OCI-LY7 (cell line): ENCODE measurements around the gene SIGLEC6.

Experiments used
- EZH2phosphoT487 ChIP-seq: fragments of 200-600 bp; sonication (generic); IDR thresholded peaks from 2 replicates; pipeline ENCODE4 v1.6.1; 2018; ENCODE audit warnings: low read depth, borderline replicate concordance, mild to moderate bottlenecking, mixed run types, antibody characterized with exemption, low read length, moderate library complexity, mixed read lengths
- TF ChIP-seq, protein P1 (sequence below): fragments of 200-600 bp; sonication (generic); conservative IDR thresholded peaks from 2 replicates; pipeline ENCODE4 v1.5.1; 2014; ENCODE audit warnings: mild to moderate bottlenecking, antibody characterized with exemption, low read length, moderate library complexity, mixed read lengths

DNA sequence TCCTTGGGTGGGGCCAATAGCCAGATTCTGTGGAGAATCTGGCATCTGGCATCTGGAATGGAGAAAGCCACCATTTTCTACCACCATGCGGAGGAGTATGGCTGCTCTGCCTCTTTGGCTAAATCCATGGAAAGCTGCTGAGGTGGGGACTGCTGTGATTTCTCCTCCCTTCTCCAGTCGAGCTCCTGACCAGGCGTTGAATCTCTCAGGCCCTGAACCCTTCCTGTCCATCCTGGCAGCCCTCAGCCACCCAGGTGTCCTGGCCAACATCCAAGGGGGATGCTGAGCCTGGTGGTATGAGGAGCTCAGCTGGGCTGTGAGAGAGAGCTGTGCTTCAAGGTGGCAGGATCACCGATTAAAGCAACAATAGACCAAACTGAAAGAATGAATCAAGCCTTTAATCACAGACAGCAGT lies 17.4 kb upstream of the SIGLEC6 start:
- no peak for TF ChIP-seq EZH2phosphoT487
- TF ChIP-seq, protein P1, sequence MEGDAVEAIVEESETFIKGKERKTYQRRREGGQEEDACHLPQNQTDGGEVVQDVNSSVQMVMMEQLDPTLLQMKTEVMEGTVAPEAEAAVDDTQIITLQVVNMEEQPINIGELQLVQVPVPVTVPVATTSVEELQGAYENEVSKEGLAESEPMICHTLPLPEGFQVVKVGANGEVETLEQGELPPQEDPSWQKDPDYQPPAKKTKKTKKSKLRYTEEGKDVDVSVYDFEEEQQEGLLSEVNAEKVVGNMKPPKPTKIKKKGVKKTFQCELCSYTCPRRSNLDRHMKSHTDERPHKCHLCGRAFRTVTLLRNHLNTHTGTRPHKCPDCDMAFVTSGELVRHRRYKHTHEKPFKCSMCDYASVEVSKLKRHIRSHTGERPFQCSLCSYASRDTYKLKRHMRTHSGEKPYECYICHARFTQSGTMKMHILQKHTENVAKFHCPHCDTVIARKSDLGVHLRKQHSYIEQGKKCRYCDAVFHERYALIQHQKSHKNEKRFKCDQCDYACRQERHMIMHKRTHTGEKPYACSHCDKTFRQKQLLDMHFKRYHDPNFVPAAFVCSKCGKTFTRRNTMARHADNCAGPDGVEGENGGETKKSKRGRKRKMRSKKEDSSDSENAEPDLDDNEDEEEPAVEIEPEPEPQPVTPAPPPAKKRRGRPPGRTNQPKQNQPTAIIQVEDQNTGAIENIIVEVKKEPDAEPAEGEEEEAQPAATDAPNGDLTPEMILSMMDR, result no peak
